Measurements from ENCODE around the gene SIN3B.

Gene SIN3B

DNA sequence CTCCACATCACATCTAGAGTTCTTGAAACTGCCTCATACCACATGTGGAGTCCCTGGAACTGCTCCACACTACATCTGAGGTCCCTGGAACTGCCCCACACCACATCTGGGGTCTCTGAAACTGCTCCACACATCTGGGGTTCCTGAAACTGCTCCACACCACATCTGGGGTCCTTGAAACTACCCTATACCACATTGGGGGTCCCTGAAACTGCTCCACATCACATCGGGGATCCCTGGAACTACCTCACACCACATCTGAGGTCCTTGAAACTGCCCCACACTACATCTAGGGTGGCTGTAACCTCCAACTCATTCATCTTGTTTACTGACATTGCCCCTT, 93.4 kb downstream of the SIN3B start:
- Histone ChIP-seq H3K9me3 (ENCODE audit: low read length) (no peaks in the 10 kb centered on the region), H3F3A (ENCODE audit: insufficient read depth, low read length) (no peaks in the 10 kb centered on the region), H2AFZ (ENCODE audit: low read length) (no peak overlapping the region), H4K20me1 (ENCODE audit: insufficient read depth, low read length) (no peaks in the 10 kb centered on the region), H3K4me2 (ENCODE audit: low read length) (no peak overlapping the region), H3K36me3 (ENCODE audit: insufficient read depth, low read length) (no peaks in the 10 kb centered on the region), H3K27ac (ENCODE audit: low read depth, low read length, poor library complexity, severe bottlenecking) (no peak overlapping the region), H3K4me3 (ENCODE audit: low read depth, low read length, poor library complexity, severe bottlenecking) (no peak overlapping the region), H3K9me2 (ENCODE audit: low read depth, low read length) (no peaks in the 10 kb centered on the region), H3K79me2 (ENCODE audit: insufficient read depth, low read length) (no peaks in the 10 kb centered on the region), H3K4me1 (ENCODE audit: insufficient read depth, low read length, severe bottlenecking) (no peaks in the 10 kb centered on the region), H3K9ac (ENCODE audit: low read length) (no peak overlapping the region), H3K27me3 (ENCODE audit: insufficient read depth, low read length) (peaks cover 8% of the 10 kb centered on the region; the same call in 1 of the 2 replicates)
- TF ChIP-seq, protein P1, sequence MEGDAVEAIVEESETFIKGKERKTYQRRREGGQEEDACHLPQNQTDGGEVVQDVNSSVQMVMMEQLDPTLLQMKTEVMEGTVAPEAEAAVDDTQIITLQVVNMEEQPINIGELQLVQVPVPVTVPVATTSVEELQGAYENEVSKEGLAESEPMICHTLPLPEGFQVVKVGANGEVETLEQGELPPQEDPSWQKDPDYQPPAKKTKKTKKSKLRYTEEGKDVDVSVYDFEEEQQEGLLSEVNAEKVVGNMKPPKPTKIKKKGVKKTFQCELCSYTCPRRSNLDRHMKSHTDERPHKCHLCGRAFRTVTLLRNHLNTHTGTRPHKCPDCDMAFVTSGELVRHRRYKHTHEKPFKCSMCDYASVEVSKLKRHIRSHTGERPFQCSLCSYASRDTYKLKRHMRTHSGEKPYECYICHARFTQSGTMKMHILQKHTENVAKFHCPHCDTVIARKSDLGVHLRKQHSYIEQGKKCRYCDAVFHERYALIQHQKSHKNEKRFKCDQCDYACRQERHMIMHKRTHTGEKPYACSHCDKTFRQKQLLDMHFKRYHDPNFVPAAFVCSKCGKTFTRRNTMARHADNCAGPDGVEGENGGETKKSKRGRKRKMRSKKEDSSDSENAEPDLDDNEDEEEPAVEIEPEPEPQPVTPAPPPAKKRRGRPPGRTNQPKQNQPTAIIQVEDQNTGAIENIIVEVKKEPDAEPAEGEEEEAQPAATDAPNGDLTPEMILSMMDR (IDR thresholded peaks at IDR 0.05; ENCODE audit: low read length): no peak

DNA sequence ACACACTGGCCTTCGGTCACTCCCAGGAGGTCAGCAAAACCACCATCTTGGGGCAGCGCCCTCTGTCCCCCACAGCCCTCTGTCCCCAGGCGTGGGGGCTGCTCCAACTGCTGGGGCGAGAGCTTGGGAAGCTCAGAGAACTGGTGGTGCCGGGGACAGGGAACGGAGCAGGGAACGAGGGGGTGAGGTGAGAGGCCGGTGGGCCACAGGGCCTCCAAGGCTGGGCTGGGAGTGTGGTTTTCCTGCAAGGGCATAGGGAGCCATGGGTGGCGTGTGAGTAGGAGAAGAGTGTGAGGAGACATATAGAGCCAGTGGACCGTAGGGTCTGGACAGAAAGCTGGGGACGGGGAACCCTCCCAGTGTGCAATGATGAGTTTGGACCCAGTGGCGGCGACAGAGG, 93.8 kb downstream of the SIN3B start:
- no peaks in the 10 kb centered on the region for H3K36me3 ChIP-seq (ENCODE audit: insufficient read depth, low read length)
- no peak overlapping the region for H3K4me3 ChIP-seq (ENCODE audit: low read depth, low read length, poor library complexity, severe bottlenecking)
- H3K4me1 ChIP-seq (ENCODE audit: insufficient read depth, low read length, severe bottlenecking): no peaks in the 10 kb centered on the region
- peaks cover 8% of the 10 kb centered on the region; the same call in 1 of the 2 replicates for H3K27me3 ChIP-seq (ENCODE audit: insufficient read depth, low read length)
- no peaks in the 10 kb centered on the region for H3K9me3 ChIP-seq (ENCODE audit: low read length)
- H3K9me2 ChIP-seq (ENCODE audit: low read depth, low read length): no peaks in the 10 kb centered on the region
- H3K79me2 ChIP-seq (ENCODE audit: insufficient read depth, low read length): no peaks in the 10 kb centered on the region
- no peak overlapping the region for H2AFZ ChIP-seq (ENCODE audit: low read length)
- no peak overlapping the region for H3K9ac ChIP-seq (ENCODE audit: low read length)
- no peaks in the 10 kb centered on the region for H4K20me1 ChIP-seq (ENCODE audit: insufficient read depth, low read length)
- no peak overlapping the region for H3K4me2 ChIP-seq (ENCODE audit: low read length)
- TF ChIP-seq, protein P1 (IDR thresholded peaks at IDR 0.05; ENCODE audit: low read length): no peak
- no peak for TF ChIP-seq EZH2 (IDR thresholded peaks at IDR 0.05; ENCODE audit: borderline replicate concordance, low read length)
- H3K27ac ChIP-seq (ENCODE audit: low read depth, low read length, poor library complexity, severe bottlenecking): no peak overlapping the region
- no peaks in the 10 kb centered on the region for H3F3A ChIP-seq (ENCODE audit: insufficient read depth, low read length)

DNA sequence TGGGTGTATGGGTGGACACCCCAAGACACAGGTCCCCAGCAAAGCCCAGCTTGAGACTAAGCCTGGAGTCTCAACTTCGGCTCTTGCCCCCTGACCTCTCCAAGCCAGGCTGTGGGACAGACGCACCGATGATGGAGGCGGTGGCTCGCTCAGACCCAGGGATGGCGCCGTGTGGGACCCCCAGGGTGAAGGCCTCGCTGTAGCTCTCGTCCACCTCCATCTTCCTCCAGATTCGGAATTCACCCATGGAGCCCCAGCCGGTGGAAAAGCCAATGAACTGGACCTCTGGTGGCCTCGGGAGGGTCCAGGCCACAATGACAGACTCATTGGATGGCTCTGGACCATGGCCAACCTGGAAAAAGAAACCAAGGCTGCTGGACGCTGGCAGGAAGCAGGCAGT, 98.7 kb downstream of the SIN3B start:
- H3K9me2 ChIP-seq (ENCODE audit: low read depth, low read length): no peaks in the 10 kb centered on the region
- no peaks in the 10 kb centered on the region for H3F3A ChIP-seq (ENCODE audit: insufficient read depth, low read length)
- no peak overlapping the region for H3K9ac ChIP-seq (ENCODE audit: low read length)
- H3K36me3 ChIP-seq (ENCODE audit: insufficient read depth, low read length): no peaks in the 10 kb centered on the region
- H3K27me3 ChIP-seq (ENCODE audit: insufficient read depth, low read length): peaks cover 5% of the 10 kb centered on the region; the same call in 1 of the 2 replicates
- no peaks in the 10 kb centered on the region for H4K20me1 ChIP-seq (ENCODE audit: insufficient read depth, low read length)
- no peak overlapping the region for H3K4me3 ChIP-seq (ENCODE audit: low read depth, low read length, poor library complexity, severe bottlenecking)
- no peaks in the 10 kb centered on the region for H3K9me3 ChIP-seq (ENCODE audit: low read length)
- no peaks in the 10 kb centered on the region for H3K79me2 ChIP-seq (ENCODE audit: insufficient read depth, low read length)
- H3K27ac ChIP-seq (ENCODE audit: low read depth, low read length, poor library complexity, severe bottlenecking): no peak overlapping the region
- no peak overlapping the region for H3K4me2 ChIP-seq (ENCODE audit: low read length)
- no peak overlapping the region for H2AFZ ChIP-seq (ENCODE audit: low read length)
- TF ChIP-seq, protein P1 (IDR thresholded peaks at IDR 0.05; ENCODE audit: low read length): no peak
- TF ChIP-seq EZH2 (IDR thresholded peaks at IDR 0.05; ENCODE audit: borderline replicate concordance, low read length): no peak
- H3K4me1 ChIP-seq (ENCODE audit: insufficient read depth, low read length, severe bottlenecking): no peaks in the 10 kb centered on the region
